HPDE6-E6E7 (cell line): ENCODE results near the gene ATCAY.

ENCODE experiments used
- DNase-seq: peaks from one replicate; pipeline ENCODE4 v3.0.0; 2011; ENCODE audit warnings: missing footprints; ENCODE audit errors: extremely low spot score

ATCAY gene

GRCh38 chr19:3970313-3970807 lies 89.9 kb downstream of the ATCAY start:
- DNase-seq: no peak

DNA sequence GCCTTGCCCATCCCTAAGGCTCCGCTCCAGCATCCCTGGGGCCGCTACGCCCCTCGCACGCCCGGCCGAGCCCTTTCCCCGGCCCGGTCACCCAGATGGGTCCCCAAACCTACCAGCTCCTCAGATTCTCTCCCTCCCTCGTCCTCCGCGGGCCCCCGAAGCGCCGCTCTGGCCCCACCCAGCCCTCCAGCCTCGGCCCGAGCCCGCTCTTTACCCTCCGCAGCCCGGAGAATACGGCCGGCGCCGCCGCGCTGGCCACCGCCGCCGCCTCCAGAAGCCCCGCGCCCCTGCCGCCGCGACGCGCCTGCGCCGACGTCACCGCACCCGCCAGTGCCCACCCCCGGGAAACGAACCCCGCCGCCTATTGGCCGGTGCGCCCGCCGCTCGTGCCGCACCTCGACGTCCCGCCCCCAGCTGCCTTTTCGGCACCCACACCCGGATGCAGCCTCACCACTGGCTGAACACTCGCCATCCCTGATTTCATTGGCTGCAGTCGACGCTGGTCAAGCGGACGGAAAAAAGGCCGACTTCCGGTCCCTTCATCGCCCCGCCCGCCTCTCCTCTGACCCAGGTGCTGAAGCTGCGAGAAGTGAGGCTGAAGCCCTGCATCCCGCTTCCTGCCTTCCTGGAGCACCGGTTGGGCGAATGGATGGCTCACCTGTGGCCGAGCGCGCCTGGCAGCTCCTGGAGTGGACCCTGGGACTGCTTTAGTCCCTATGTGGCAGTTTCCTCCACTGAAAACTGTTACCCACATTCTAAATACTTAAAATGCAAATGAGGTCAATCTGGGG lies 90.5 kb downstream of the ATCAY start, which contains the start of gene DAPK3:
Gene DAPK3 (minus strand): TSS at position 292 of the 791 bp plus-strand sequence. CDS start 1,364 bp downstream, outside the sequence.
- DNase-seq: peak; percentile 90

DNA sequence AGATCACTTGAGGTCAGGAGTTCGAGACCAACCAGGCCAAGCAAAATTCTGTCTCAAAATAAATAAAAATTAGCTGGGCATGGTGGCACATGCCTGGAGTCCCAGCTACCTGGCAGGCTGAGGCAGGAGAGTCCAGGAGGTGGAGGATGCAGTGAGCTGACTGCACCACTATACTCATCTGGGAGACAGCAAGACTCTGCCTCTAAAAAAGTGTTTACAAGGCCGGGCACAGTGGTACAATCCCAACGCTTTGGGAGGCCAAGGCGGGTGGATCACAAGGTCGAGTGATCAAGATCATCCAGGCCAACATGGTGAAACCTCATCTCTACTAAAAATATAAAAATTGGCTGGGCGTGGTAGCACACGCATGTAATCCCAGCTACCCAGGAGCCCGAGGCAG lies 94.7 kb downstream of the ATCAY start:
- DNase-seq: no peak

- DNase-seq: no peak
Measured at GRCh38 chr19:3975637-3976087, 95.2 kb downstream of the ATCAY start.

DNA sequence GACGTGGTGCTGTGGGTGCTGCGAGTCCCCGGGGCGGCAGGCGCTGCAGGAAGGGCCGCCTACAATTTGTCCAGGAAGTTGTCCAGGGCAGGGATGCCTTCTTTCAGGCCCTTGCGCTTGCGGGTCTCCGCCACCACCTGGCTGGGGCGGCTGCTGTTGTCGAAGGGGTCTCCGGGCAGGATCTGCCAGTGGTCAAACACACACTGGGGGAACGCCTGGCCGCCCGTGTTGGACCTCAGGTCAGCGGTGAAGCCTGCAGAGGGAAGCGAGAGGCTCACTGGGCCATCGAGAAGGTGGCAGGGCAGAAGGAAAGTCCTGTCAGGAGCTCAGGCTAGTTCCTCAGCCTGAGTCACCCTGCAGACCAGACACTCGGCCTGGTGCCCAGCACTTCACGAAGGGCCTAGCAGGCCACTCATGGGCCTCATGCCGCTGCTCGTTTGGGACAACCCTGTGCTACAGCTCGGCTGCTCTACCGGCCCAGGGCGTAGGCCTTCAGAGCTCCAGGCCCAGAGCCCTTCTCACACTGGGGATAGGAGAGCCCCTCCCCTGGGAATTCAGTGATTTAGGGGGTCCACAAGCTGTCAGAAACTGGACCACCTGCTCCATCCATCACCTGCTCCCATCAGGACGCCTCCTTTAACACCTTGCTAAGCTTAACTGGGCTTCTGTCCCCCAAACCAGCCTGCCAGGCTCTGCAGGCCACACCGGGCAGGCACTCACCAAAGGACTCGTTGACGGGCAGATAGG lies 96.2 kb downstream of the ATCAY start:
- DNase-seq: no peak
